Islet precursor cell (in vitro differentiated cells): ENCODE data around the gene SPAG6.
"Not testable (repeated sequence)": the region's sequence is repeated elsewhere in the genome, so short reads cannot be mapped to it uniquely, and the experiment has no call there.

Experiments used
- DNase-seq: peaks from one replicate; pipeline ENCODE4 v3.0.0-alpha.2; 2018

Gene SPAG6

GRCh38 chr10:22342421-22342820 is 2.9 kb upstream of the SPAG6 start:
- no peak for DNase-seq

- DNase-seq: no peak
Measured at GRCh38 chr10:22343731-22344130, 1.6 kb upstream of the SPAG6 start.

GRCh38 chr10:22344249-22344648 is 1.0 kb upstream of the SPAG6 start:
- DNase-seq: no peak

GRCh38 chr10:22344781-22345300 is 455 bp upstream of the SPAG6 start:
- no peak for DNase-seq

- DNase-seq: no peak
Measured at GRCh38 chr10:22346096-22346661, 883 bp downstream of the SPAG6 start.

GRCh38 chr10:22349755-22350154 is 4.5 kb downstream of the SPAG6 start:
- DNase-seq: no peak

GRCh38 chr10:22351131-22351703 is 5.9 kb downstream of the SPAG6 start:
- no peak for DNase-seq

- no peak for DNase-seq
Measured at GRCh38 chr10:22356324-22356873, 11.1 kb downstream of the SPAG6 start.

GRCh38 chr10:22357770-22358169 is 12.5 kb downstream of the SPAG6 start:
- not testable (repeated sequence) for DNase-seq

- no peak for DNase-seq
Measured at GRCh38 chr10:22363305-22363704, 18.0 kb downstream of the SPAG6 start.

- no peak for DNase-seq
Measured at GRCh38 chr10:22364407-22365140, 19.3 kb downstream of the SPAG6 start.

- no peak for DNase-seq
Measured at GRCh38 chr10:22365233-22365632, 19.9 kb downstream of the SPAG6 start.

GRCh38 chr10:22365644-22366434 is 20.5 kb downstream of the SPAG6 start:
- no peak for DNase-seq

- no peak for DNase-seq
Measured at GRCh38 chr10:22366435-22366703, 21.1 kb downstream of the SPAG6 start.

GRCh38 chr10:22366771-22367170 is 21.5 kb downstream of the SPAG6 start:
- DNase-seq: no peak

GRCh38 chr10:22367471-22367870 is 22.2 kb downstream of the SPAG6 start:
- no peak for DNase-seq

GRCh38 chr10:22368402-22368801 is 23.1 kb downstream of the SPAG6 start:
- DNase-seq: no peak

GRCh38 chr10:22368981-22369380 is 23.7 kb downstream of the SPAG6 start:
- no peak for DNase-seq

GRCh38 chr10:22369434-22370072 is 24.3 kb downstream of the SPAG6 start:
- DNase-seq: no peak

- DNase-seq: no peak
Measured at GRCh38 chr10:22370320-22370719, 25.0 kb downstream of the SPAG6 start.

GRCh38 chr10:22372298-22372697 is 27.0 kb downstream of the SPAG6 start:
- DNase-seq: no peak

- no peak for DNase-seq
Measured at GRCh38 chr10:22372917-22373316, 27.6 kb downstream of the SPAG6 start.
